HG03139 (cell line): ENCODE results near the gene PGK2.

Experiments
- ATAC-seq: cut with Tn5 transposase; IDR thresholded peaks from one replicate; pipeline ENCODE4 v1.9.1; 2021; ENCODE audit not compliant: unreplicated experiment

The PGK2 gene

DNA sequence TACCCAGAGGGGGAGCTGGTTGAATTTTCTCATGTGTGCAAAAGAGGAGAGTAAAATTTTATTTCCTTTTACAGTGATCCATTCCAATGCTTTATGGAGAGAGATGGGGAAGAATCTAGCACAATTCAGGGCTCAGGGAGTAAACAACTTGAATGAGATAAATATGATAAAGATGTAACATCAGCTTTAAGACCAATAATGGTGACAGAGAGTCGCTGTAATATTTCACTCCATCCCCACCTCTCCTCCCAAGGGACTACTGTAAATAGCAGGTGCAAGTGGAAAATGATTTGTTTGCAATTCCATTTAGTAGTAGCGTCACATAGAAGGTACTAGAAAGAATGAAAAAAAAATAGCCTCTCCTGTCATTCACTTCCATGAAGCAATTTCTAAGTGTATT, 47.7 kb downstream of the PGK2 start:
- ATAC-seq: no peak

- ATAC-seq: no peak
Observed at GRCh38 chr6:49736017-49736508, 51.0 kb downstream of the PGK2 start.
